ENCODE results near the gene LRMDA. TPM values are rescaled to one million over a fixed set of nuclear protein-coding genes. Genes with fewer than 3 reads are reported as not detected.

Gene LRMDA
- total RNA-seq, 1 experiment from 2014 or later = 4.8 TPM

GRCh38 chr10:75540981-75541380 lies 109.6 kb downstream of the LRMDA start:
- no peak for ATAC-seq
- H3K4me2 ChIP-seq (ENCODE audit: low read length) = no peak overlapping the region
- H3K36me3 ChIP-seq (ENCODE audit: control insufficient read depth in 1 of 2, insufficient read depth in 2 of 2, low read length in 2 of 2) = no peaks in the 10 kb centered on the region
- no peak overlapping the region for H3K4me3 ChIP-seq (replicated peaks in 1 of 2; ENCODE audit: low read depth in 1 of 2, low read length in 2 of 2)
- no peak overlapping the region for H2AFZ ChIP-seq (ENCODE audit: low read depth, low read length, poor library complexity, severe bottlenecking)
- no peak overlapping the region for H3K27ac ChIP-seq (ENCODE audit: low read depth, low read length)
- TF ChIP-seq, protein P1, sequence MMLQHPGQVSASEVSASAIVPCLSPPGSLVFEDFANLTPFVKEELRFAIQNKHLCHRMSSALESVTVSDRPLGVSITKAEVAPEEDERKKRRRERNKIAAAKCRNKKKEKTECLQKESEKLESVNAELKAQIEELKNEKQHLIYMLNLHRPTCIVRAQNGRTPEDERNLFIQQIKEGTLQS (IDR thresholded peaks at IDR 0.05) = no peak
- TF ChIP-seq FOSL1 (IDR thresholded peaks at IDR 0.05; ENCODE audit: low read depth) (no peak), YY1 (IDR thresholded peaks at IDR 0.05; ENCODE audit: extremely low read depth, insufficient replicate concordance, low read depth, low read length) (no peak), ELF1 (IDR thresholded peaks at IDR 0.05; ENCODE audit: borderline replicate concordance, low read depth) (no peak), JUND (IDR thresholded peaks at IDR 0.05) (no peak), EZH2 (IDR thresholded peaks at IDR 0.05) (no peak), CBX3 (IDR thresholded peaks at IDR 0.05; ENCODE audit: low read depth) (no peak), TCF7L2 (IDR thresholded peaks at IDR 0.05; ENCODE audit: borderline replicate concordance, extremely low read depth, insufficient read depth, insufficient read length) (no peak), EGR1 (IDR thresholded peaks at IDR 0.05; ENCODE audit: low read depth) (no peak), POLR2AphosphoS5 (IDR thresholded peaks at IDR 0.05; ENCODE audit: low read depth, low read length) (no peak), ZFX (IDR thresholded peaks at IDR 0.05) (no peak), SRF (IDR thresholded peaks at IDR 0.05; ENCODE audit: low read depth) (no peak), POLR2A (IDR thresholded peaks at IDR 0.05; ENCODE audit: borderline replicate concordance, extremely low read depth, insufficient read depth, insufficient read length) (no peak), SIN3A (IDR thresholded peaks at IDR 0.05; ENCODE audit: low read depth) (no peak), EZH2phosphoT487 (IDR thresholded peaks at IDR 0.05; ENCODE audit: borderline replicate concordance) (no peak), REST (IDR thresholded peaks at IDR 0.05; ENCODE audit: low read depth) (no peak), SP1 (IDR thresholded peaks at IDR 0.05; ENCODE audit: low read depth) (no peak)
- peaks cover 9% of the 10 kb centered on the region for H3K27me3 ChIP-seq (ENCODE audit: insufficient read depth, low read length)
- no peak overlapping the region for H3K9ac ChIP-seq (ENCODE audit: low read length)
- POLR2A ChIA-PET = no interaction called here
- CTCF ChIA-PET = no interaction called here
- intact Hi-C loops (cut with micrococcal nuclease) = no loop called here
- H3K9me2 ChIP-seq (ENCODE audit: insufficient read depth) = no peaks in the 10 kb centered on the region
- RAD21 ChIA-PET (ENCODE audit: low non-redundant PET in 1 of 2, low total read pairs in 2 of 2, uncharacterized antibody in 2 of 2, unreplicated experiment in 2 of 2) = no interaction called here
- BruUV-seq (replicated peaks) = no TSS peak
- no peaks in the 10 kb centered on the region for H3K79me2 ChIP-seq (ENCODE audit: insufficient read depth, low read length)
- no peaks in the 10 kb centered on the region for H3K4me1 ChIP-seq (ENCODE audit: control insufficient read depth in 1 of 2, insufficient read depth in 2 of 2, low read length in 2 of 2)
- no peaks in the 10 kb centered on the region for H4K20me1 ChIP-seq (ENCODE audit: insufficient read depth)
- no peaks in the 10 kb centered on the region for H3K9me3 ChIP-seq (ENCODE audit: control insufficient read depth in 1 of 2, insufficient read depth in 1 of 2, low read depth in 1 of 2, low read length in 2 of 2)
- no peak for DNase-seq (ENCODE audit: low read depth, low spot score)

Measured in HCT116 (cell line).